IPS DF 19.7 (cell line): ENCODE results near the gene EDEM3.

Source experiments
- DNase-seq: peaks from one replicate; pipeline ENCODE4 v3.0.0-alpha.2; 2013; ENCODE audit warnings: low read depth, low spot score

Gene EDEM3

DNA sequence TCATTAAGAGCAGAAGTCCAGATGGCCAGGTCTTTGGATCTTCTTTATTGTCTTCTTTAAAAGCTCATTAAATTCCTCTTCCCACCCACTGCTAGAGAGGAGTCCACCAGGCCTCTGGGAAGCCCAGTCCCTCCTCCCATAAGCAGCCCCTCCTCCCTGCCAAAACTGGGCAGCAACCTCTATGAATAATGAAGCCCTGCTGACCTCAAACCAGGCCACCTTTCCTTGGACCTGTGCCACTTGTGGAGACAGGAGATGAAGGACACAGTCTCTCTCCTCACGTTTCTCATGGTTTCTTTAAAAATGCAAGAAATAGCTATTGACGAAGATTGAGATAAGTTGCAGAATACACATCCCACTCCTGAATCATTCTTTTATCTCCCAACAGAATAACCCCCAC, 112.8 kb downstream of the EDEM3 start:
- no peak for DNase-seq

- no peak for DNase-seq
These were observed 114.2 kb downstream of the EDEM3 start for GRCh38 chr1:184640505-184640904.
